ACHN (cell line): ENCODE data around the gene LONP2.
"Not testable (repeated sequence)": the region's sequence is repeated elsewhere in the genome, so short reads cannot be mapped to it uniquely, and the experiment has no call there.

Source experiments
- DNase-seq: peaks from one replicate; pipeline ENCODE4 v3.0.0-alpha.2; 2015
- in situ Hi-C: cut with HindIII; loops from 2 replicates; pipeline ENCODE4 v1.10.0; 2017; ENCODE audit warnings: low sequenced_read_pairs, low pct_ligation_motif_present, low pct_unique_long_range_greater_than_20kb

LONP2 gene

DNA sequence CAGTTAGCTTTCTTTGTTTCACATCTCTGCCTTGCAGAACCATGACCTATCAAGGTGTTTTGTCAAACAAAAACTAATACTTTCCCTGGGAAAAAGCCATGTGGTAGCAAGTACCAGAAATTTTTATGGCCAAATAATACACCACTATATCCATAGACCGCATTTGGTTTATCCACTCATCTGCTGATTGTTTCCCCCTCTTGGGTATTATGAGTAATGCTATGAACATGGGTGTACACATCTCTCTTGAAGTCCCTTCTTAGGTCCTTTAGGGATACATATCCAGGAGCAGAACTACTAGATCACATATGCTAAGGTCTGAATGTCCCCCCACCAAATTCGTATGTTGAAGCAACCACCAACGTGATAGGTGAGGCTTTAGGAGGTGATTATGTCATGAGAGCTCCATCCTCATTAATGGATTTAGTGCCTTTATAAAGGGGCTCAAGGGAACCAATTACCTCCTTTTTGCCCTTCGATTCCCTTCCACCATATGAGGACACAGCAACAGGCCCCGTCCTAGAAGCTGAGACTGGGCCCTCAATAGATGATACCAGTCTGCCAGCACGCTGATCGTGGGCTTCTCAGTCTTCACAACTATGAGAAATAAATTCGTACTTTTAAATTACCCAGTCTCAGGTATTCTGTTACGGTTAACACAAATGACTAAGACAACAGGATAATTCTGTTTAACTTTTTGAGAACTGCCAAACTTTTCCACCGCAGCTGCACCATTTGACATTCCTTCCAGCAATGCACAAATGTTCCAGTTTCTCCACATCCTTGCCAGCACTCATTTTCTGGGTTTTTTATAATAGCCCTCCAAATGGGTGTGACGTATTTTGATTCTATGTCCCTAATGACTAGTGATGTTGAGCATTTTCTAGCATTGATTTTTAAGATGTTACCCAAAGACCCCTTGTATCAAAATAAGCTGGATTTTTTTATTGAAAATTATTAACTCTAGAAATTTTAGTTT is 111.1 kb downstream of the LONP2 start:
- in situ Hi-C loops = no loop called here
- DNase-seq = no peak

DNA sequence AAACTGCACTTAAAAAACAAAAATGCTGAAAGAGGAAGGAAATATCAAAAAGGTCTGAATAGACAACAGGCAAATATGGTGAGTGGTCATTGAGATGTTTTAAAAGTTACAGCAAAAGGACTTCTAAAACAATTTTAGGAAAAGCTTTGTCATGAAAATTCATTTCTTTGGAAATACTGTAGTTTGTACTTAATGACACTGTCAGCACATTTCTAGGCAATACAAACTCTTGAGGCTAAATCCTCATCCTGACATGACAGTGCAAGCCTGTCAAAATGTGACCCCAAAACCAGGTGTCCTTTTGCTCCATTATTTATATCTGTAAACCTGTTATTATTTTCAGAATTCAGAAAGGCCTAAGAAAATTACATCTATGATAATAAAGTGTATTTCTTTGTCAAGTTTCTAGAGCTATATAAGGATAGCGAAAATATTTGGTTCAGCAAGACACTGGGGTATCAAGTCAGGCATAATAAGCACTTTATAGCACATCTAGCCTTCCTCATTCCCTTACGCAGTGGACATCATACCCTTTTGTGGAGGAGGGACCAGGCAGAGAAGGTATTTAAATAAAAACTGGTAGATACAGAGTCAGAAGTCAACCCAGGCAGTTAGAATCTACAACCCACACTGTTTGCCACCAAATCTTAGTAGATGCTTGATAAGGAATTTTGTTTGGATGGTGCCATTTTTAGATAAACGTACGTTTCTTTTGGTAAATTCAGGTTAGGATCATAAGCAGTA is 112.7 kb downstream of the LONP2 start:
- no peak for DNase-seq
- in situ Hi-C loops = no loop called here

DNA sequence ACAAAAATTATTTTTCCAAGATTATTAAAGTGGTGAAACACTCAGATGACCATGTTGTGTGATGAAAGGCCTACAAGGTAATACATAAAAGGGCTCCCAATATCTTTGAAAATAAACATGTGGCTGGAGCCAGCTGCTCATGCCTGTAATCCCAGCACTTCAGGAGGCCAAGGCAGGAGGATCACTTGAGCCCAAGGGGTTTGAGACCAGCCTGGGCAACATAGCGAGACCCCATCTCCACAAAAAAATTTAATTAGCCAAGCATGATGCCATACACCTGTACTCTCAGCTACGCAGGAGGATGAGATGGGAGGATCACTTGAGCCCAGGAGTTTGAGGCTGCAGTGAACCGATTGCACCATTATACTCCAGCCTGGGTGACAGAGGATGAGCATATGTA is 114.3 kb downstream of the LONP2 start:
- no peak for DNase-seq
- in situ Hi-C loops = no loop called here

DNA sequence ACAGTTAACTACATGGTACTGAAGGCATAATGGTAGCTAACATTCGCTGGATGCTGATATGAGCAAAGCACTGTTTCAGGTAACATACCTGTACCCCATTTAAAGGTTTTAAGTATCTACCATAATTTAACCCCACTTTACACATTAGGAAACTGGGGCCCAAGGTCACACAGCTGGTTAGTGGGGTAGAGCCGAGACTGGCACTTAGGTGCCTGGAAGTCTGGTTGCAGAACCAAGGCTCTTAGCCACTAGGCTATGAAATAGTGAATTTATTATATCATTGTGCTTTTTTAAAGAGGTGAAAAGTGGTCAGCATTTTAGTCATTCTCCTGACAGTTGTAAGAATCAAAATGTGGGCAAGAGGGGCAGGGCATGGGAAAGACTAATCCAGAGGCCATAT is 115.9 kb downstream of the LONP2 start:
- in situ Hi-C loops = no loop called here
- DNase-seq = no peak

- peak; percentile 35 for DNase-seq
- in situ Hi-C loops = no loop called here
Observed at GRCh38 chr16:48361012-48361411, 116.9 kb downstream of the LONP2 start.

- in situ Hi-C loops = no loop called here
- DNase-seq = no peak
Observed at GRCh38 chr16:48361540-48362144, 117.5 kb downstream of the LONP2 start.

- DNase-seq = peak; percentile 66
- in situ Hi-C loops = no loop called here
Observed at GRCh38 chr16:48365025-48365600, 121.0 kb downstream of the LONP2 start.

- in situ Hi-C loops = no loop called here
- DNase-seq = peak; percentile 97
Observed at GRCh38 chr16:48365601-48366164, 121.6 kb downstream of the LONP2 start.

DNA sequence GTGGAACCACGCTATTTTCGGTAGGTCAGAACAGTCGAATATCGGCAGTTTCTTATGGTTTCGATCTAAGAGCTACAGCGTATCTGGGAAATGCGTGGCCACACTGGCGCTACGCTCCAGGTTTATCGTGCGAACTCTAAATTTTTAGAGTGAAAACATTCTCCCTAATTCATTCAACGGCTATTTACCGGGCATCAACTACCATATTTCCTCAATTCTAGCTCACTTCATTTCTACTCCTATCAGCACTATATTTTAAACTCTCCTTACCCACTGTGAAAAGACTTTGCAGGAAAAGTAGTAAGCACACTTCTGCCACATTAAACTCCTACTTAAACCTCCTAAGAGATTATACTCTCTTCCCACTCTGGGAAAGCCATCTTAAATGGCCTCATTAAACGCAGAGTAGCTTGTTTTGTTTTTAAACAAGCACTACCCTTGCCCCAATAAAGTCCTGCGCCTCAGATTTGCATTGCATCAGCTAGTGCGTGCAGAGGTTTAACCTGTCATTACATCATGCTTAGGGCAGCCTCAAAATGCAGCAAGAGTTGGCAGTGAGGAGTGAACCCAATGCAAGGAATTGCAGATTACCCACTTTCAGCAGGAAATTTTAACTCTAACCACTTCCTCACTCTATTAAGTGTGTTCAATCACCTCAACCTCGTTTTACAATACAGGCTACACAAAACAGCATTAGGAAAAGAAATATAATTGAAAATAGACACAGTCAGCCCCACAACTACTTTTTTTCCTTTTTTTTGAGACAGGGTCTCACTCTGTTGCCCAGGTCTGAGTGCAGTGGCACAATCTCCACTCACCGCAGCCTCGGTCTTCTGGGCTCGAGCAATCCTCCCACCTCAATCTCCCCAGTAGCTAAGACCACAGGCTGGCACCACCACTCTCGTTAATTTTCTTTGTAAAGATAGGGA is 122.3 kb downstream of the LONP2 start:
- in situ Hi-C loops = no loop called here
- DNase-seq = peak; percentile 93

DNA sequence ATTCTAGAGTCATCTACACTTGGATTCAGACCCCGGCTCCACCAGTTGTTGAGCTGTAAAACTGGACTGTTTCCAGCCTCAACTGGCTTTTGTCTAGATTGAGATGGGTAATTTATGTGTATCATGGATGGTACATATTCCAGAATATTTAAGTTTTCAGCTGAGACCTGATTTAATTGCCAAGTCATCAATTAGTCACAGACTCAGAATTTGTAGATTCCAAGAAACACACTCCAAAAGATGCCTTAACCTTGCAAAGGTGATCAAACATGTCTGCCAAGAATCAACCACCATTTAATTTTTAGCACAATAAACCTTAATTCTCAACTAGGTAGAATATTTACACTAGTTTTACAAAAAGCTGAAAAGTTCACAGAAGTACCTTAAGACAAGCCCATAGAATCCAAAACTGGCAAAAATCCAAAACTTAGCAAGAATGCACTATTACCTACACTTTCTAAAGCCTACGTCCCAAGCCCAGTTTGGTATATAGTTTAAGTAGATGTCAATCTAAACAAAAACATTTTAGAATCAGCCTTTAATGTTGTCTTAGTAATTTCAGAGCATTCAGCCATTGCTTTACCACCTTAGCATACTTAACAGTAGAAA is 123.4 kb downstream of the LONP2 start:
- DNase-seq = peak; percentile 23
- in situ Hi-C loops = no loop called here

DNA sequence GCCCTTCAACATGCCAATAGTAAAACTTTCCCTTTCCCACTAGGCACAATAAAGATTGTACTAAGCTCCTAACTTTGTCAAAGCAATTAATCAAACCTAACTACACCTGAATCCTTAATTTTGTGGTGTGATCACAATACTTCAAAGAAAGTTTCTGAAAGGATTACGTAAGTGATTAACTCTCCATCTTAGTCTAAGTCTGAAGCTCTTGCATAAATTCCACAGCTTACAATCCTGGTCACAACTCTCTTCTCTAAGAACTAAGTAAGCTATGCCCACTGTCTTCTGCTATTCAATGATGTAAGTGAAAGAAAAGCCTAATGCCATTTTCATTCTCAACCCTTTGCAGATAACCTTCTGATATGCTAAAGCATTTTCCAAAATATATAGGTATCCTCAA is 125.7 kb downstream of the LONP2 start:
- in situ Hi-C loops = no loop called here
- no peak for DNase-seq

GRCh38 chr16:48370229-48370628 is 126.1 kb downstream of the LONP2 start:
- DNase-seq = no peak
- in situ Hi-C loops = no loop called here

- in situ Hi-C loops, DNase-seq: not testable (repeated sequence)
Observed at GRCh38 chr16:48370668-48371392, 126.7 kb downstream of the LONP2 start.

DNA sequence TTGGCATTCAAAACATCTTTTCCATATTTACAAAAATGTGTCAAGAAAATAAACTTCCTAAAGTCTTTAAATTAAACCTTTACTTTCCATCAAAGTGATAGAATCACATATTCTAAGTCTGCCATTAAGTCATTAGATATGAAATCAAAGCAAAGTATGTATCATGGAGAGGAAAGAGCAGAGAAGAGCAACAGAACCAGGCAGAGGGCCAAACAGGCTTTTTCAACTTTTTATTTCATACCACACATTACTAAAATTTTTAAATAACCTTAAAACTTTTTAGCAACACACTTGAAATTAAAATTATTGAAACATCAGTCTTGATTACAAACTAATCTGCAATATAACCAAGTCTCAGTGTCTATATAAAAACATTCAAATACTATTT is 127.3 kb downstream of the LONP2 start:
- in situ Hi-C loops = no loop called here
- no peak for DNase-seq

DNA sequence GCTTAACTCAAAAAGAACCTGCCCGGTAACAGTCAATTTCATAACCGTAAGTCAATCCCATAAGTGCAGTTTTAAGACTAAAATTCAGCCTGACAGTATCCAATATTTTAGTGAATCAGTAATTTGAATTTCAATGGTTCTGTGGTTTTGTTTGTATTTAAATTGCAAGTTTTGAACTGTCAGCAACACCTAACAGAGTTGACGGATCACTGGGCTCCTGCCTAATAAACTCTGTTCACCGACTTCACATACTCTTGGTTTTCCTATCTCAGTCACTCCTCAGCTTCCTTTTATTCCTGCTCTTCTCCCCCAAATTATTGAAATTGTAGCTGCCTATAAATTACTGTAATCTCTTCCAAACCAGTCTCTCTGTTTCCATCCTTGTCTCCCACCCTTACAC is 128.6 kb downstream of the LONP2 start:
- in situ Hi-C loops = no loop called here

DNA sequence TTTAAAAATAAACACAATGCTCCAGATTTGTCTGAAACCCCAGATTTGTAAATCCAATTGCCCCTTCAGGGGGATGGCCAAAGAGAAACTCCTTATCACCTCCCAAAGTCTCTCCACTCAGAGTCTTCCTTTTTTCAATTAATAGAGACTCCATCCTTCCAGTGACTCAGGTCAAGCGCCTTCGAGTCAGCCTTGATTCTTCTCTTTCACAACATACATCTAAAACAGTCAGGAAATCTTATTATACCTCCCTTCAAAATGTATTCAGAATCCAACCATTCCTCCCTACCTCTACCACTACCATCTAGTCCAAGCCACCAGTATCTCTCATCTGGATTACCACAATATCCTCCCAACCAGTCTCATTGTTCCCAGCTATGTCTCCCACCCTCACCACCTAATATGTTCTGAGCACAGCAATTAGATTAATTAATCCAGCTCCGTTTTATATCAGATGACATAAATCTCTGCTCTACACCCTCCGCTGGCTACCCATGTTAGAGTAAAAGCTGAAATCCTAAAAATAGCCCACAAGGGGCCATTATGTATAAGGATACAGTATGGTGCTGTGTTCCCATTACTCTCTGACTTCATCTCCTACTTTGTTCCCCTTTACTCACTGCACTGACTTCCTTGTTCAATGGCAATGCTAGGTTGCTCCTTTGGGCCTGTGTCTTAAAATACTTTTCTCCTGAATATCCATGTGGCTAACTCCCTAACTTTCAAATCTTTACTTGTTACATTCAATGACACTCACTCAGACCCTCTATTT is 129.3 kb downstream of the LONP2 start:
- DNase-seq = no peak
- in situ Hi-C loops = no loop called here

More for the DNA sequence above, 128.6 kb downstream of the LONP2 start:
- no peak for DNase-seq
